Endothelial cell (in vitro differentiated cells): ENCODE results near the gene EGFL7. TPM values are rescaled to one million over a fixed set of nuclear protein-coding genes. Genes with fewer than 3 reads are reported as not detected.

Experiments used
- DNase-seq: peaks from one replicate; pipeline ENCODE4 v3.0.0; 2021; ENCODE audit warnings: low spot score
- H3K27ac Mint-ChIP-seq: one replicate; pipeline ENCODE4 v1.8.0; 2021; ENCODE audit warnings: mixed read lengths, inconsistent platforms; ENCODE audit not compliant: unreplicated experiment
- H3K27me3 Mint-ChIP-seq: one replicate; pipeline ENCODE4 v1.8.0; 2021; ENCODE audit warnings: mild to moderate bottlenecking, moderate library complexity, mixed read lengths, inconsistent platforms; ENCODE audit not compliant: unreplicated experiment
- H3K36me3 Mint-ChIP-seq: one replicate; pipeline ENCODE4 v1.8.0; 2021; ENCODE audit warnings: mild to moderate bottlenecking, low read depth, mixed read lengths, inconsistent platforms; ENCODE audit not compliant: unreplicated experiment
- H3K4me1 Mint-ChIP-seq: one replicate; pipeline ENCODE4 v1.8.0; 2021; ENCODE audit warnings: mild to moderate bottlenecking, mixed read lengths, inconsistent platforms; ENCODE audit not compliant: unreplicated experiment
- H3K4me3 Mint-ChIP-seq: one replicate; pipeline ENCODE4 v1.8.0; 2021; ENCODE audit warnings: mild to moderate bottlenecking, mixed read lengths, inconsistent platforms; ENCODE audit not compliant: unreplicated experiment
- H3K9me3 Mint-ChIP-seq: one replicate; pipeline ENCODE4 v1.8.0; 2021; ENCODE audit warnings: mixed read lengths, inconsistent platforms; ENCODE audit not compliant: unreplicated experiment
- CTCF ChIP-seq: fragments of 200-600 bp; sonication (generic); IDR thresholded peaks from one replicate; pipeline ENCODE4 v1.5.0; 2021; ENCODE audit warnings: antibody characterized with exemption; ENCODE audit not compliant: unreplicated experiment
- total RNA-seq: library from RNA; stranded (reverse); fragmentation: NEBNext Ultra II Directional; extraction: Animal tissue kit (Norgen Biotek cat#: 25700); gene quantifications from one replicate; pipeline ENCODE4 v1.2.1, GENCODE V29; 2021; ENCODE audit not compliant: unreplicated experiment

The EGFL7 gene
- total RNA-seq, 1 donor from 2014 or later: 945 TPM

- Mint-ChIP-seq H3K4me1 (peaks cover 36% of the 10 kb centered on the region), H3K27ac (no peak overlapping the region), H3K36me3 (no peaks in the 10 kb centered on the region), H3K9me3 (no peaks in the 10 kb centered on the region), H3K27me3 (peaks cover 8% of the 10 kb centered on the region), H3K4me3 (no peak overlapping the region)
- no peak for TF ChIP-seq CTCF
- DNase-seq: no peak
These were observed 34.6 kb downstream of the EGFL7 start for GRCh38 chr9:136697146-136697820.

GRCh38 chr9:136697821-136698526, 35.3 kb downstream of the EGFL7 start:
- Mint-ChIP-seq H3K27me3 (peaks cover 8% of the 10 kb centered on the region), H3K36me3 (no peaks in the 10 kb centered on the region), H3K27ac (no peak overlapping the region), H3K4me1 (peaks cover 34% of the 10 kb centered on the region), H3K9me3 (no peaks in the 10 kb centered on the region), H3K4me3 (no peak overlapping the region)
- no peak for DNase-seq
- no peak for TF ChIP-seq CTCF

GRCh38 chr9:136698635-136699246, 36.0 kb downstream of the EGFL7 start:
- H3K9me3 Mint-ChIP-seq: no peaks in the 10 kb centered on the region
- H3K36me3 Mint-ChIP-seq: no peaks in the 10 kb centered on the region
- peak overlapping the region; percentile 16 for H3K4me3 Mint-ChIP-seq
- no peak for DNase-seq
- H3K27ac Mint-ChIP-seq: peak overlapping the region; percentile 22
- peaks cover 34% of the 10 kb centered on the region for H3K4me1 Mint-ChIP-seq
- TF ChIP-seq CTCF: no peak
- peaks cover 8% of the 10 kb centered on the region for H3K27me3 Mint-ChIP-seq

- Mint-ChIP-seq H3K27ac (peak overlapping the region; percentile 72), H3K27me3 (peaks cover 13% of the 10 kb centered on the region), H3K4me3 (peak overlapping the region; percentile 76), H3K4me1 (peaks cover 35% of the 10 kb centered on the region), H3K9me3 (no peaks in the 10 kb centered on the region), H3K36me3 (no peaks in the 10 kb centered on the region)
- DNase-seq: no peak
- no peak for TF ChIP-seq CTCF
These were observed 37.6 kb downstream of the EGFL7 start for GRCh38 chr9:136700304-136700703.
